ENCODE measurements around the gene COX4I1.

Gene COX4I1

GRCh38 chr16:85844169-85844481 lies 44.6 kb downstream of the COX4I1 start:
- DNase-seq = no peak

GRCh38 chr16:85844786-85845185 lies 45.3 kb downstream of the COX4I1 start:
- DNase-seq = no peak

GRCh38 chr16:85845266-85845665 lies 45.8 kb downstream of the COX4I1 start:
- no peak for DNase-seq

GRCh38 chr16:85846461-85846860 lies 47.0 kb downstream of the COX4I1 start:
- DNase-seq = no peak

GRCh38 chr16:85847036-85847435 lies 47.5 kb downstream of the COX4I1 start:
- DNase-seq = no peak

GRCh38 chr16:85847681-85848601 lies 48.4 kb downstream of the COX4I1 start:
- no peak for DNase-seq

GRCh38 chr16:85848986-85849385 lies 49.5 kb downstream of the COX4I1 start:
- DNase-seq = no peak

GRCh38 chr16:85849388-85849787 lies 49.9 kb downstream of the COX4I1 start:
- no peak for DNase-seq

- DNase-seq = no peak
Measured at GRCh38 chr16:85850344-85850880, 50.9 kb downstream of the COX4I1 start.

GRCh38 chr16:85851034-85851785 lies 51.7 kb downstream of the COX4I1 start:
- DNase-seq = no peak

- DNase-seq = no peak
Measured at GRCh38 chr16:85853547-85854545, 54.4 kb downstream of the COX4I1 start.

- DNase-seq = no peak
Measured at GRCh38 chr16:85854935-85855334, 55.4 kb downstream of the COX4I1 start.

- DNase-seq = no peak
Measured at GRCh38 chr16:85856079-85856478, 56.6 kb downstream of the COX4I1 start.

GRCh38 chr16:85856585-85856984 lies 57.1 kb downstream of the COX4I1 start:
- DNase-seq = no peak
